GM18498 (cell line): ENCODE results near the gene CPT1B.
"Not testable (repeated sequence)": the region's sequence is repeated elsewhere in the genome, so short reads cannot be mapped to it uniquely, and the experiment has no call there.

Experiments
- ATAC-seq: cut with Tn5 transposase; IDR thresholded peaks from one replicate; pipeline ENCODE4 v1.9.1; 2021; ENCODE audit warnings: mild to moderate bottlenecking, moderate library complexity; ENCODE audit not compliant: unreplicated experiment

CPT1B gene

DNA sequence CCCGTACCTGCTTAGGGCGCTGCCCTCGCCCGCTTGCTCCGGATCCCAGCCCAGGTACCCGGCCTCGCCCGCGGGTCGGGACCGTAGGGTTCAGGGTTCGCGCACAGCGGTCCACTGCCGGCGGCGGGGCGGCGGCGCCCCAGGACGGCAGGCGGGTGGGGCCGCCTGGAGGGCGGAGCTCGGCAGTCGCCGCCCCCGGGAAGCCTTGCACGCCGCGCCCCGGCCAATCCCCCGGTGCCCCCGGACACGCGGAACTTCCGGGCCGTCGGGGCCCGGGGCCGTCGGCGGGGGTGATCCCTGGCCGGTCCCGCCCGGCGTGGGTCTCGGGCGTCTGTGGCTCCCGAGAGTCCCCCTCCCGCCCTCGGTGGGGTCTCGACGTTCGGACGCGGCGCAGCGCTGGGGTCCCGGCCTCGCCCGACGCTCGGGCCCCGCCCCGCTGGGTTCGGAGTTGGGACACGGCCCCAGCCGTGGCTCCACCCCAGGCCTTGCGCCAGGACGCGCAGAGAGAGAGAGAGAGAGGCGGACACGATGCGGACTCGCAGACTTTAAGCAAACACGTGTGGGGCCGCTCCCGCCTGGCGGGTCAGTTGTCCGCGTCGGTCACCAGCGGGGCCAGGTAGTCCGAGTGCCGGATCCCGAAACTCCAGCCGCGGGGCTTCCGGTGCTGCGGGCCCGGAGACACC lies 48.2 kb downstream of the CPT1B start, which contains the start of gene TYMP:
TYMP (minus strand) TSS at position 116 of the 683 bp plus-strand sequence. CDS start 303 bp downstream, outside the sequence.
- peak; percentile 17 for ATAC-seq

DNA sequence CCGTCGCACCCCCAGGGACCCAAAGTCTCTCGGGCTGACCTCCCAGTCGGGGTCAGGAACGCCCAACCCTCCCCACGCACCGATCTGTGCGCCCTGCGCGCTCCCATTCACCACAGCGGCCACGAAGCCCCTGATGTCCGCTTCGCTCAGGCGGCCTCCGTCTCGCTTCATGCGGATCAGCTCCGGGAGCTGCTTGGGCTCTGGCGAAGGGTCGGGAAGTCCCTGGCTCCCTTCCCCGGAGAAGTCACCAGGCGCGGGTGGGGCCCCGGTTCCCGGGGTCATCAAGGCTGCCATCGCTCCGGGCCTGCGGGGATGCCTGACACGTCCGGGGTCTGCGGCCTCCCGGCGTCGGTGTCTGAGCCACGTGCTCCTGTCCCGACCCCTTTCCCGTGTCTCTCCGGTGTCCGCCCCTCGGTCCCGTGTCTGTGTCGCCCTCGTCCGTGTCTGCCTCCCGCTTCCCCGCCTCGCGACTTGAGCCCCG lies 48.8 kb downstream of the CPT1B start:
- no peak for ATAC-seq

DNA sequence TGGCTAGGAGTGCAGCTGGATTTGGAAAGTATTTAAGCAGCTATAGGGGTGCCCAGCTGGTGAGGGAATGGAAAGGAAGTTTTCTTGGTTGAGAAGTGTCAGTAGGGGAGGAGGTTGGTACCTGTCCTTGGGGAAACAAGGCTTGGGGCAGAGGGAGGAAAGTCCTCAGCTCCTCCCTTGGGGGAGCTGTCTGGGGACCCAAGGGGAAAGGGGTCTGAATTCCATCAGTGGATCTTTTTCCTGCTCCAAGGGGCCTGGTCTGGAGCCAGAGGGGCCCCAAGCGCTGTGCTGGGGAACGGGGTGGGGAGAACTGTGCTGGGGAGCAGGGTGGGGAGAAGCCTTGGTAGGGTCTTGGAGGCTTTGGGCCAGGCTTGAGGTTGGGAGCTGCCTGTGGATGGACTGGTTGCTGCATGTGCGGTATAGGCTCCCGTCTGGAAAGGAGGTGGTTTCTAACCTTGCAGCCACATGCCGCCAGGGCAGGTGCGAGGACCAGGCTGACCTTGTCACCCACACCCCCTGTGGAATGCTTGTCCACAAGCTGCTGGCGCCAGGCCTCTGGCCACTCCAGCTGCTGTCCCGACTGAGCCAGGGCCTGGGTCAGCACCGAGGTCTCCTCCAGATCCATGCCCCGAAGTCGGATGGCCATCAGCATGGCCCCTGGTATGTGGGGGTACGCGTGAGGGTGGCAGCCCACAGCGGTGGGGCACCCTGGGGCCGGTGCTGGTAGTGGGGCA lies 49.4 kb downstream of the CPT1B start:
- no peak for ATAC-seq

DNA sequence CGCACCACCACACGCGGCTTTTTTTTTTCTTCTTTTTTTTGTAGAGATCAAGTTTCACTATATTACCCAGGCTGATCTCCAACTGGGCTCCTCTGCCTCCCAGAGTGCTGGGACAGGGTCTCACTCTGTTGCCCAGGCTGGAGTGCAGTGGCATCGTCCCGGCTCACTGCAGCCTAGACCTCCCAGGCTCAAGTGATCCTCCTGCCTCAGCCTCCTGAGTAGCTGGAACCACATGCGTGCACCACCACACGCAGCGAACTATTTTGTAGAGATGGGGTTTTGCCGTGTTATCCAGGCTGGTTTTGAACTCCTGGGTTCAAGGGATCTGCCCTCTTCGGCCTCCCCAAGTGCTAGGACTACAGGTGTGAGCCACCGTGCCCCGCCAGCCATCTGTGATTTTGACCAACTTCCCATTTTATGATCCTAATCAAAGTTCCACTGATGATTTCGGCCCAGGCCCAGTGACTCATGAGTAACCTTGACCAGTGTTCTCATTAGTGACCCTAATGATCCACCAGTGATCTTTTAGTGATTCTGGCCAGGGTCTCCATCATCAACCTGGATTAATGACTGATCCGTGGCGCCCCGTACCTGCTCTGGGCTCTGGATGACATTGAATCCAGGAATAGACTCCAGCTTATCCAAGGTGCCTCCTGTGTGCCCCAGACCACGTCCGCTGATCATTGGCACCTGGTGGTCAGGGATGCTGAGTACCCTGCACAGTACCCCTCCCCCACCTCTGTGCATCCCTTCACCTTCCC lies 50.1 kb downstream of the CPT1B start:
- no peak for ATAC-seq

DNA sequence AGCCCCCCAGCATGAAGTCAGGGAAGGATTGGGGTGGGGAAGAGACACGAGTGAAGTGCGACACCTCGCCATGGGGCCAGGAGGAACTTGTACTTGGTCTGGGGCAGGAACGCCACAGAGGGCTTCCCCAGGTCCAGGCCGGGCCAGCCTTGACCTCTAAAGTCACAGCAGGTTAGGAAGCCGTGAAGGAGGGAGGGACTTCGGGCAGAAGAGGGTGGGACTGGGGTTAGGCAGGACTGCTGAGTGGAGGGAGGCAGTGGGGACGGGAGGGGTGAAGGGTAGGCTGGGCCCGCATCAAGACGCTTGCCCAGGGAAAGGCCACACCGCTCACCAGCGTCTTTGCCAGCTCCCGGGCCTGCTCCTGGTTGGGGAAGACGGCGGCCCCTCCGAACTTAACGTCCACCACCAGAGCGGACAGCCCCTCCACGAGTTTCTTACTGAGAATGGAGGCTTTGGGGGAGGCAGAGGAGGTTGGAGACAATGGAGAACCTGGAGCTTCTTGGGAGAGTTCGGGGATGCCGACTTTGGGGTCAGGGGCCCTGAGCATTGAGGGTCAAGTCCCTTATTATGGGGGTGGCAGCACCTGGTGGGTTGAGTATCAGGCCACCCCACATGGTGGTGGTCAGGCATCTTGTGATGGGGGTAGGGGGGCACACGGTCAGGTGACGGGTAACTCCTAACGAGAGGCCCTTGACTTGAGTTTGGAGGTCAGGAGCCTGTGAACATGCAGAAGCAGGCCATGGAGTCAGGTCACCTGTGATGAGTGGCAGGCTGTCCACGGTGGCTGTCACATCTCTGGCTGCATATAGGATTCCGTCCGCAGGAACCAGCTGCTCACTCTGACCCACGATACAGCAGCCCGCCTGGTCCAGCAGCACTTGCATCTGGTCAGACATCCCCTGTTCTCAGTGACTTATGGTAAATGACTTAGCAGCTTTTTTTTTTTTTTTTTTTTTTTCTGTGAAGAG lies 51.1 kb downstream of the CPT1B start:
- no peak for ATAC-seq

DNA sequence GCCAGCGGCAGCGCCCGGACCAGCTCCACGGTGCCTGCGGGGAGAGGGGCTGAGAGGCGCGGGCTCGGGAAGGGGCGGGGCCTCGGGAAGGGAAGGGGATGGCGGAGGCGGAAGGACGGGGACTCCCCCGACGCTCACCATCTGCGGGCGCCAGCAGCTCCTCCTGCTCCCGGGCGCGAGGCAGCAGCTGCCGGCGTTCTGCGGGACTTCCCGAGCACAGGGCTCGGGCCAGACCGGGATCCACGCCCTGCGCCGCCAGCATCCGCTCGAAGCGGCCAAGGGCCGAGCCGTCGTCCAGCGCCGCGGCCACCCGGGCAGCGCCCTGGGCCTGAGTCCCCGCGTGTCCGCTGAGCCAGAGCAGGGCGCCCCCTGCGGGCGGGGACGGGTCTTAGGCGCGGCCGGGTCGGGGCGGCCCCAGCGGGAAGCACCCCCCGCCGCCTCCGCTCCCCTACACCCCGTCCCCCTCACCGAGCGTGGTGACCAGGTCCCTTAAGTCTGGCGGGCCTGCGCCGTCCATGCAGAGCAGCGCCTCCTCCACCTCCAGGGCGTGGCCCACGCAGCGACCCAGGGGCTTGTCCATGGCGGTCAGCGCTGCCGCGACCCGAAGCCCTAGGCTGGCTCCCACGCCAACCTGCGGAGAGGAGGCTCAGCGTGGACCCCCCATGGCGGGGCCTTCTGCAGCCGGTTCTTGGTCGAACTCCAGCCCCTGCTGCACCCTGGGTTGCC lies 52.0 kb downstream of the CPT1B start:
- ATAC-seq, result peak; percentile 30

- ATAC-seq, result peak; percentile 23
These were observed 52.4 kb downstream of the CPT1B start for GRCh38 chr22:50525858-50526107.

DNA sequence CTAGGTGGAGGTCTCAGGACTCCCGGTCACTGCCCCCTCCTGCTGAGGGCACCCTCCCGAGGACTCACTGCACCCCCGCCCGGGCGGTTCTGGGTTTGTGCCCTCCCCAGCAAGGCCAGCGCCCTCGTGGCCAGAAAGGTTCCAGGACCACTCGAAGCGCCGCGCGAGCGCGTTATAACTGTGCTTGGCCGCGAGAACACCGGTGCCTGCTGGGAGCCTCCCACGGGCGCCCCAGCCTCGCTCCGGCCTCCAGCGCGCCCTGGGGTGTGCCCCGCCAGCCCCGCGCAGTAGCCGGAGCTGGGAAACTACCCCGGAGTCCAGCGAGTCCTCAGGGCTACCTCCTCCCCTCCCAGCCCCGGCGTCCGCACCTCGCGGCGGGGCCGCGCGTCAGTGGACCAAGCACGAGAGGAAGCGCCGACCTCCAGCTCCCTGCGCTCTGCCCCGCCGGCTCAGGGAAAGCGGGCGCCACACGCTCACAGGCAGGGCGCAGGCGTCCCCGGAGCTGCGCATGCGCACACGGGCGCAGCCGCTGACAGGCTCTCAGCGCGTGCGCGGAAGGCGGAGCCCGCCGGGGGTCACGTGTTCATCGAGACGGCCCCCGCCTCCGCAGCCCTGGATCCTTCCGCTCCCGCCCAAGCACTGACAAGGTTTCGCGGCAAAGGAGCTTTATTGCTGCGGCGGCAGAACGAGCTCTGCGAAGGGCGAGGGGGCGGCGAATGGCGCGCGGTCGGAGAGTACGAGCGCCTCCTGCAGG lies 52.9 kb downstream of the CPT1B start, which contains the start of gene SCO2:
SCO2 (minus strand) TSS at position 495 of the 754 bp plus-strand sequence. CDS start 1,187 bp downstream, outside the sequence.
- peak; percentile 43 for ATAC-seq

- ATAC-seq, result no peak
These were observed 53.5 kb downstream of the CPT1B start for GRCh38 chr22:50524676-50525103.

DNA sequence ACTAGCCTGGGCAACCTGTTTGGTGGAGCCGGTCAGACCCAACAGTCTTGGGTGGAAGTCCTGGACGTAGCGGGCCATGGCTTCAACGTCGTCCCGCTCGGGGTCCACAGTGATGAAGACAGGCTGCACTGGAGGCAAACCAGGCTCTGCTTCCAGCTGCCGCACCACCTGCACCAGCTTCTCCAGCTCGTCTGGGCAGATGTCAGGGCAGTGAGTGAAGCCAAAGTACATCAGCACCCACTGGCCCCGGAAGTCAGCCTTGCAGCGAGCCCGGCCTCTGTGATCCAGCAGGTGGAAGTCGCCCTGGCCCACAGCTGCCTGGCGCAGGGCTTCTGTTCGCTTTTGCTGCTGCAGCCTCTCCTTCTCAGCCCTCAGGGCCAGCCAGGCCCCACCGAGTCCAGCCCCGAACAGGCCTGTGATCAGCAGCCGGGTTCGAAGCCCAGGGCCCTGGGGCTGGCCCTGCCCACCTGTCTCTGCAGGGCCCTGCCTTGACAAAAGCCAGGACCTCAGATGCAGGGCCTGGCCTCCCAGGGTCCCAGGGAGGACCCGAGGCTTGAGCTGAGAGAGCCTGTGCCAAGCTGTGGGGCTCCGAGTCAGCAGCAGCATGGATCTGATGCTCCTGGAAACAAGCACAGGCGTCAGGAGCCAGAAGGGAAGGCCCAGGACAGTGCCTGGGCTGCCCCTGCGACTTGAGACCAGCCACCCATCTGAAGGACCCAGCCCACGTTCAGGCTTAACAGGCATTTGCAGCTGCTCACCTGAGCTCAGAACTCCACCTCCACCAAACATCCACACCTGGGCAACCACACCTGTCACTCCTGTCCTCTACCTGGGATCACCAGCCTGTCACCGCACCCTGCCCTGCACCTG lies 54.2 kb downstream of the CPT1B start:
- ATAC-seq, result no peak

- no peak for ATAC-seq
These were observed 54.8 kb downstream of the CPT1B start for GRCh38 chr22:50523458-50523805.

DNA sequence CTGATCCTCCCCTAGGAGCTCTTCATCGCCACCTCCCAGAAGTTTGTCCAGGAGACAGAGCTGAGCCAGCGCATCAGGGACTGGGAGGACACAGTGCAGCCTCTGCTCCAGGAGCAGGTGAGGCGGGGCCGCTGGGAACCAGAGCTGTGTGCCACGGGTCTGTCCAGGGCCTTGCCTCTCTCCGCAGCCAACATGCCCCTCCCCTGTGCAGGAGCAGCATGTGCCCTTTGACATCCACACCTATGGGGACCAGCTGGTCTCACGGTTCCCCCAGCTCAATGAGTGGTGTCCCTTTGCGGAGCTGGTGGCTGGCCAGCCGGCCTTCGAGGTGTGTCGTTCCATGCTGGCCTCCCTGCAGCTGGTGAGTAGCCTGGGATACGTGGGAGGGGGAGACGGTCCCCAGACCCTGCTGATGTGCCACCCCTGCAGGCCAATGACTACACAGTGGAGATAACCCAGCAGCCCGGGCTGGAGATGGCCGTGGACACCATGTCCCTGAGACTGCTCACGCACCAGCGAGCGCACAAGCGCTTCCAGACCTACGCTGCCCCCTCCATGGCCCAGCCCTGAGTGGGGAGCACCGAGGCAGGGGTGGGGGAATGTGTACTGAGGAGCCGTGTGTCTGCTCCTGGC lies 55.3 kb downstream of the CPT1B start:
- ATAC-seq, result no peak

DNA sequence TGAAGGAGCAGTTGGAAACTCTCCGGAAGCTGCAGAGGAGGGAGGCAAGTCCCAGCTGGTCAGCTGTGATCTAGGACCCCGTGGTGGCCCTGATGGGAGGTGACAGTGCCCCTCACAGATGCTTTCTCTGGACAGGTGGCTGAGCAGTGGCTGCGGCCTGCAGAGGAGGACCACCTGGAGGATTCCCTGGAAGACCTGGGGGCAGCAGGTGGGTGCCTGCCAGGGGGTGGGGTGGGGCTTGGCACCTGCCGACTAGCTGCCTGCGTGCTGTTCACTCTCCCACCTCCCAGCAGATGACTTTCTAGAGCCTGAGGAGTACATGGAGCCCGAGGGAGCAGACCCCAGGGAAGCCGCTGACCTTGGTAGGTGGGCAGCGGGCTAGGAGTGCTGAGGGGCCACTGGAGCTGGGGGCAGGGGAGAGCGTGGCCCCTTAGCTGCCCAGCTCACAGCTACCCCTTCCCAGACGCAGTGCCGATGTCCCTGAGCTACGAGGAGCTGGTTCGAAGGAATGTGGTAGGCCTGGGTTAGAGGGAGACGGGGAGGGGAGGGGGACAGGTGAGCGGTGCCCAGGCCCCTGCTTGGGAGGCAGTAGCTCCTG lies 55.9 kb downstream of the CPT1B start:
- ATAC-seq, result no peak

DNA sequence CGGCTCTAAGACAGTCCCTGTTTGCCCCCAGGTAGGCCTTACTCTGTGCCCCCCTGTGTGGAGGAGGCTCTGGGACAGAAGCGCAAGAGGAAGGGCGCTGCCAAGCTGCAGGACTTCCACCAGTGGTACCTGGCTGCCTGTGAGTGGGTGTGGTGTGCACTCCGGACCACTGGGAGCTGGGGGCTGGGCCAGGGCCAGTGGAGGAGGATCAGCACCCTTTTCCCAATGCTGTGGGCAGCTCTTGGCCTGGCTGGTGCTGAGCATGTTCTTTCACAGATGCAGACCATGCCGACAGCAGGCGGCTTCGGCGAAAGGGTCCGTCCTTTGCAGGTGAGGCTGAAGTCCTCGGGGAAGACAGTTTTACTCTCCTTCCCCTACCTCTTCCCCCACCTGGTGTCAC lies 56.5 kb downstream of the CPT1B start:
- ATAC-seq, result no peak

DNA sequence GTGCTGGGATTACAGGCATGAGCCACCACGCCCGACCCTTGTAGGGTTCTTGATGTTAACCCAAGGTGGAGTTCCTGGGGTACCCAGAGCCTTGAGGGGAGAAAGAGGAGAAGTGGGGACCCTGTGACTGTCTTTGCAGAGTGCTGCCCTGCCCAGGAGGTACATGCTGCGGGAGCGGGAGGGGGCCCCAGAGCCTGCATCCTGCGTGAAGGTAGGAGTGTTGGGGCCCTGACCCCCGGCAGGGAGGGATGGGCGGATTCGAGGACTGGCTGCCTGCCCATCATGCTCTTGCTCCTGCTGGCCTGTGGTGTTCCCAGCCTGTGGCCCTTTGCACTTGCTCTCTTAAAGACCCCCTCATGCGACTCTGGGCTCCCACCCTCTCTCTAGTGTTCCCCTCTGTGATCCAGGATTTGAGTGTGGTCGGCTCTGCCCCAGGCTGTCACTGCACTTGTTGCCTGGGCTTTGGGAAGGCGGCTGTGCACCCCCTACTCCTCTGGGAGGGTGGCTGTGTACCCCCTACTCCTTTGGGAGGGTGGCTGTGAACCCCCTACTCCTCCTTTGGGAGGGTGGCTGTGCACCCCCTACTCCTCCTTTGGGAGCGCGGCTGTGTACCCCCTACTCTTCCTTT lies 57.3 kb downstream of the CPT1B start:
- ATAC-seq, result no peak

GRCh38 chr22:50520184-50520583 lies 58.0 kb downstream of the CPT1B start:
- not testable (repeated sequence) for ATAC-seq

DNA sequence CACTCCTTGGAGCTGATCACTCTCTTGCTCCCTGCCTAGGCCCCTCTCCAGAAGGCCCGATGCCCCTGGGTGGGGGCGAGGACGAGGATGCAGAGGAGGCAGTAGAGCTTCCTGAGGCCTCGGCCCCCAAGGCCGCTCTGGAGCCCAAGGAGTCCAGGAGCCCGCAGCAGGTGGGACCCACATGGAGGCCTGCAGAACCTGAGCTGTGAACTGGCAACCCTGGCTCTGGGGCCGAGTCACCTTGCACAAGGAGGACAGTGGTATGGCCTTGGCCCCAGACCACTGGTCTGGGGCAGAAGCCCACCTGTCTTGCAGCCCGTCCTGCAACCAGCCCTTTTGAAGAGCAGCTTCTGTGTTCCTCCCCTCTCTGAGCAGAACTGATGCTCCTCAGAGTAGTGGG lies 59.1 kb downstream of the CPT1B start:
- ATAC-seq, result no peak
